SU-DHL-6 (cell line): ENCODE measurements around the gene DNMT3A.

Source experiments
- H2AFZ ChIP-seq: fragments of 200-600 bp; sonication (generic); 2 replicates; pipeline ENCODE4 v1.6.1; 2014; ENCODE audit warnings: low read depth, mild to moderate bottlenecking, moderate library complexity, mixed read lengths, antibody characterized with exemption, low read length; ENCODE audit not compliant: severe bottlenecking
- H3F3A ChIP-seq: fragments of 200-600 bp; shearing (Covaris generic); 2 replicates; pipeline ENCODE4 v1.6.0; 2016; ENCODE audit warnings: antibody characterized with exemption, mild to moderate bottlenecking; ENCODE audit not compliant: insufficient read depth
- H3K27ac ChIP-seq: fragments of 200-600 bp; sonication (generic); 2 replicates; pipeline ENCODE4 v1.5.1; 2016; ENCODE audit warnings: low read depth, mild to moderate bottlenecking, low read length, moderate library complexity, mixed read lengths
- H3K27me3 ChIP-seq: fragments of 200-600 bp; sonication (generic), shearing (Covaris generic); 2 replicates; pipeline ENCODE4 v1.6.0; 2014; ENCODE audit warnings: mild to moderate bottlenecking, low read length
- H3K36me3 ChIP-seq: fragments of 200-600 bp; sonication (generic); 2 replicates; pipeline ENCODE4 v1.6.1; 2014; ENCODE audit warnings: mild to moderate bottlenecking, low read length, mixed read lengths
- H3K4me2 ChIP-seq: fragments of 300-600, 200-600 bp; shearing (Covaris generic), sonication (generic); 2 replicates; pipeline ENCODE4 v1.6.0; 2014; ENCODE audit warnings: low read length, low read depth, mild to moderate bottlenecking; ENCODE audit not compliant: poor library complexity, severe bottlenecking
- H3K4me3 ChIP-seq: fragments of 200-600 bp; sonication (generic); 2 replicates; pipeline ENCODE4 v1.5.1; 2014; ENCODE audit warnings: antibody characterized with exemption, low read length, mild to moderate bottlenecking, mixed read lengths; ENCODE audit not compliant: insufficient read depth, poor library complexity, severe bottlenecking
- H3K79me2 ChIP-seq: fragments of 200-600 bp; sonication (generic); 2 replicates; pipeline ENCODE4 v1.6.1; 2014; ENCODE audit warnings: mild to moderate bottlenecking, low read length, moderate library complexity; ENCODE audit not compliant: insufficient read depth
- H3K9ac ChIP-seq: fragments of 200-600 bp; sonication (generic); 2 replicates; pipeline ENCODE4 v1.7.0; 2014; ENCODE audit warnings: mild to moderate bottlenecking, low read length
- H3K9me2 ChIP-seq: fragments of 200-600 bp; sonication (generic); replicated peaks from 2 replicates; pipeline ENCODE4 v1.6.1; 2014; ENCODE audit warnings: low read length; ENCODE audit not compliant: insufficient read depth
- H3K9me3 ChIP-seq: fragments of 200-600 bp; sonication (generic); 2 replicates; pipeline ENCODE4 v1.6.1; 2014; ENCODE audit warnings: low read length, mixed read lengths; ENCODE audit not compliant: insufficient read depth
- H4K20me1 ChIP-seq: fragments of 200-600 bp; sonication (generic); 2 replicates; pipeline ENCODE4 v1.6.1; 2014; ENCODE audit warnings: low read depth, mild to moderate bottlenecking, antibody characterized with exemption, low read length, moderate library complexity, mixed read lengths
- CTCF ChIP-seq: fragments of 200-600 bp; sonication (generic); IDR thresholded peaks from one replicate; pipeline ENCODE4 v1.5.1; 2017; ENCODE audit warnings: antibody characterized with exemption, mild to moderate bottlenecking, low read length, moderate library complexity; ENCODE audit not compliant: insufficient read depth, poor library complexity, severe bottlenecking
- EZH2phosphoT487 ChIP-seq: fragments of 200-600 bp; sonication (generic), shearing (Covaris generic); conservative IDR thresholded peaks from 2 replicates; pipeline ENCODE4 v1.6.1; 2018; ENCODE audit warnings: mild to moderate bottlenecking, antibody characterized with exemption, low read length, moderate library complexity, mixed read lengths

The DNMT3A gene

GRCh38 chr2:25311865-25312575 lies 29.7 kb downstream of the DNMT3A start:
- no peaks in the 10 kb centered on the region for H3K79me2 ChIP-seq
- no peaks in the 10 kb centered on the region for H3F3A ChIP-seq
- H3K9me2 ChIP-seq, result no peaks in the 10 kb centered on the region
- H3K27me3 ChIP-seq, result no peaks in the 10 kb centered on the region
- no peak overlapping the region for H2AFZ ChIP-seq
- TF ChIP-seq EZH2phosphoT487, result no peak
- no peak for TF ChIP-seq CTCF
- no peaks in the 10 kb centered on the region for H4K20me1 ChIP-seq
- no peaks in the 10 kb centered on the region for H3K9me3 ChIP-seq
- H3K36me3 ChIP-seq, result no peaks in the 10 kb centered on the region
- no peak overlapping the region for H3K27ac ChIP-seq
- no peak overlapping the region for H3K4me3 ChIP-seq
- H3K4me2 ChIP-seq, result no peak overlapping the region
- no peak overlapping the region for H3K9ac ChIP-seq

- Histone ChIP-seq H2AFZ (no peak overlapping the region), H3F3A (no peaks in the 10 kb centered on the region), H3K9ac (no peak overlapping the region), H3K9me3 (no peaks in the 10 kb centered on the region), H3K27me3 (no peaks in the 10 kb centered on the region), H3K4me3 (no peak overlapping the region), H3K36me3 (no peaks in the 10 kb centered on the region), H3K9me2 (no peaks in the 10 kb centered on the region), H4K20me1 (no peaks in the 10 kb centered on the region), H3K4me2 (no peak overlapping the region), H3K79me2 (no peaks in the 10 kb centered on the region), H3K27ac (no peak overlapping the region)
- no peak for TF ChIP-seq CTCF
- TF ChIP-seq EZH2phosphoT487, result no peak
These were observed 30.5 kb downstream of the DNMT3A start for GRCh38 chr2:25310965-25311864.

GRCh38 chr2:25310709-25310964 lies 31.1 kb downstream of the DNMT3A start:
- H3K27me3 ChIP-seq, result no peaks in the 10 kb centered on the region
- H2AFZ ChIP-seq, result no peak overlapping the region
- H3K9ac ChIP-seq, result no peak overlapping the region
- no peaks in the 10 kb centered on the region for H4K20me1 ChIP-seq
- H3K27ac ChIP-seq, result no peak overlapping the region
- no peaks in the 10 kb centered on the region for H3K36me3 ChIP-seq
- H3K79me2 ChIP-seq, result no peaks in the 10 kb centered on the region
- H3F3A ChIP-seq, result no peaks in the 10 kb centered on the region
- H3K4me3 ChIP-seq, result no peak overlapping the region
- H3K9me3 ChIP-seq, result no peaks in the 10 kb centered on the region
- no peak overlapping the region for H3K4me2 ChIP-seq
- no peaks in the 10 kb centered on the region for H3K9me2 ChIP-seq
- TF ChIP-seq CTCF (no peak), EZH2phosphoT487 (no peak)
